OCI-LY1 (cell line): ENCODE data around the gene ASTL.

Experiments
- H2AFZ ChIP-seq: fragments of 200-600 bp; sonication (generic), shearing (Covaris generic); 2 replicates; pipeline ENCODE4 v1.6.0; 2014; ENCODE audit warnings: antibody characterized with exemption, mild to moderate bottlenecking, low read length
- H3F3A ChIP-seq: fragments of 200-600 bp; sonication (generic), shearing (Covaris generic); 2 replicates; pipeline ENCODE4 v1.6.0; 2014; ENCODE audit warnings: mild to moderate bottlenecking, antibody characterized with exemption, low read length, moderate library complexity; ENCODE audit not compliant: insufficient read depth
- H3K27ac ChIP-seq: fragments of 200-600 bp; sonication (generic); 2 replicates; pipeline ENCODE4 v1.5.1; 2014; ENCODE audit warnings: low read length, mixed run types, mild to moderate bottlenecking, low read depth; ENCODE audit not compliant: poor library complexity, severe bottlenecking
- H3K27me3 ChIP-seq: fragments of 200-600 bp; sonication (generic); 2 replicates; pipeline ENCODE4 v1.6.0; 2014; ENCODE audit warnings: antibody characterized with exemption, mild to moderate bottlenecking, low read length, moderate library complexity; ENCODE audit not compliant: insufficient read depth
- H3K36me3 ChIP-seq: fragments of 200-600 bp; sonication (generic); 2 replicates; pipeline ENCODE4 v1.6.1; 2014; ENCODE audit warnings: mild to moderate bottlenecking, antibody characterized with exemption, low read length, moderate library complexity, mixed read lengths; ENCODE audit not compliant: insufficient read depth
- H3K4me1 ChIP-seq: fragments of 200-600 bp; sonication (generic); 2 replicates; pipeline ENCODE4 v1.5.1; 2014; ENCODE audit warnings: mild to moderate bottlenecking, low read length, moderate library complexity; ENCODE audit not compliant: insufficient read depth, severe bottlenecking
- H3K4me2 ChIP-seq: fragments of 200-600 bp; sonication (generic), shearing (Covaris generic); 2 replicates; pipeline ENCODE4 v1.6.1; 2014; ENCODE audit warnings: low read length
- H3K4me3 ChIP-seq: fragments of 200-600 bp; sonication (generic); 2 replicates; pipeline ENCODE4 v1.5.1; 2014; ENCODE audit warnings: low read length, low read depth, mild to moderate bottlenecking, mixed read lengths; ENCODE audit not compliant: poor library complexity, severe bottlenecking
- H3K79me2 ChIP-seq: fragments of 200-600 bp; shearing (Covaris generic); 2 replicates; pipeline ENCODE4 v1.6.1; 2016; ENCODE audit warnings: mixed run types, low read length, mixed read lengths; ENCODE audit not compliant: insufficient read depth
- H3K9ac ChIP-seq: fragments of 200-600 bp; sonication (generic), shearing (Covaris generic); 2 replicates; pipeline ENCODE4 v1.6.1; 2014; ENCODE audit warnings: mild to moderate bottlenecking, low read length, mixed read lengths
- H3K9me2 ChIP-seq: fragments of 200-600 bp; sonication (generic), shearing (Covaris generic); 2 replicates; pipeline ENCODE4 v1.6.1; 2014; ENCODE audit warnings: low read depth, mild to moderate bottlenecking, low read length, mixed read lengths
- H3K9me3 ChIP-seq: fragments of 200-600 bp; shearing (Covaris generic); 2 replicates; pipeline ENCODE4 v1.6.1; 2014; ENCODE audit warnings: low read length, mixed read lengths
- H4K20me1 ChIP-seq: fragments of 200-600 bp; sonication (generic), shearing (Covaris generic); 2 replicates; pipeline ENCODE4 v1.6.0; 2016; ENCODE audit warnings: mild to moderate bottlenecking, low read length; ENCODE audit not compliant: insufficient read depth
- EZH2 ChIP-seq: fragments of 200-600 bp; sonication (generic), shearing (Covaris generic); IDR thresholded peaks from 2 replicates; pipeline ENCODE4 v1.8.0; 2017; ENCODE audit warnings: borderline replicate concordance, mixed run types, mild to moderate bottlenecking, antibody characterized with exemption, low read length, moderate library complexity, mixed read lengths
- TF ChIP-seq, protein P1 (sequence below): fragments of 200-600 bp; sonication (generic), shearing (Covaris generic); IDR thresholded peaks from 2 replicates; pipeline ENCODE4 v1.5.1; 2017; ENCODE audit warnings: mild to moderate bottlenecking, antibody characterized with exemption, low read length, moderate library complexity, mixed read lengths

Gene ASTL

DNA sequence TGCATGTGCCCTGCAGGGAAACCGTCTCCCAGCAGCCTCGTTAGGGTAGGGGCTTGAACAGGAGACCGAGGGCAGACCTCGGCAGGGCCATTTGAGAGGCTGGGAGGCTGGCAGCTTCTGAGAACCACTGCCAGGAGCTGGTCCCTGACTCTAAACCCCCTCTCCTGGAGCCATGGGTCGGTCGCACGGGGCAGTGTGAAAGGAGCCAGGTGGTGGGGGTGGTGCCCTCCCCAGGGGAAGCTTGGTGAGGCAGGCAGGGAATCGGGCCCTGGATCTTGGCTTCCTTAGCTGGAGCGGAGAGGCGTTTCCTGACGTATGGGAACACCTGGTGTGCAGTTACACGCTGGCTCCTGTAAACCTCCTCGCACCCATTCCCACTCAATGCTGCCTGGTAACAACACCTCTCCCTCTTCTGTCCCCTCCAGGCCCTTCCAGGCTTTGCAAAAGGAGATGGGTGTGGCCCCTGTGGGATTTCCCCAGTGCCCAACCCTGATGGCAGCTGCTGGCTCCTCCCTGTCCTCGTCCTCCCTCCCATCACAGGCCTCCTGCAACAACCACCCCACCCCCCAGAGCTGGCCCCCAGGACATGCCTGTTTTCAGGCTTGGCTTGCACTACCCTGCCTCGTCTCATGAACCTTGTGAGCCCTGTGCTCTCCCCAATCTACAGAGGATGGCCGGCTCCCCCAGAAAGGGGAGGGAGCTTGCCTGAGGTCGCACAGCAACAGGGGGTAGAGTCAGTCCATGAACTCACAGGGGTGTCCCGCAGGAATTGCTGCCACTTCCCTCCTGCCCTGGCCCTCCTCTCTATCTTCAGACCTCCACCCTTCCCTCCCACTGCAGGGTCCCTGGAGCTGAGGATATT lies 46.4 kb downstream of the ASTL start:
- Histone ChIP-seq H3F3A (no peaks in the 10 kb centered on the region), H3K4me1 (no peaks in the 10 kb centered on the region), H3K36me3 (no peaks in the 10 kb centered on the region), H3K9ac (no peak overlapping the region), H3K27me3 (peaks cover 17% of the 10 kb centered on the region; the same call in 1 of the 2 replicates), H3K27ac (no peak overlapping the region), H4K20me1 (no peaks in the 10 kb centered on the region), H2AFZ (no peak overlapping the region), H3K9me2 (no peaks in the 10 kb centered on the region), H3K4me2 (no peak overlapping the region), H3K79me2 (no peaks in the 10 kb centered on the region), H3K9me3 (no peaks in the 10 kb centered on the region), H3K4me3 (no peak overlapping the region)
- TF ChIP-seq EZH2, result no peak
- TF ChIP-seq, protein P1, sequence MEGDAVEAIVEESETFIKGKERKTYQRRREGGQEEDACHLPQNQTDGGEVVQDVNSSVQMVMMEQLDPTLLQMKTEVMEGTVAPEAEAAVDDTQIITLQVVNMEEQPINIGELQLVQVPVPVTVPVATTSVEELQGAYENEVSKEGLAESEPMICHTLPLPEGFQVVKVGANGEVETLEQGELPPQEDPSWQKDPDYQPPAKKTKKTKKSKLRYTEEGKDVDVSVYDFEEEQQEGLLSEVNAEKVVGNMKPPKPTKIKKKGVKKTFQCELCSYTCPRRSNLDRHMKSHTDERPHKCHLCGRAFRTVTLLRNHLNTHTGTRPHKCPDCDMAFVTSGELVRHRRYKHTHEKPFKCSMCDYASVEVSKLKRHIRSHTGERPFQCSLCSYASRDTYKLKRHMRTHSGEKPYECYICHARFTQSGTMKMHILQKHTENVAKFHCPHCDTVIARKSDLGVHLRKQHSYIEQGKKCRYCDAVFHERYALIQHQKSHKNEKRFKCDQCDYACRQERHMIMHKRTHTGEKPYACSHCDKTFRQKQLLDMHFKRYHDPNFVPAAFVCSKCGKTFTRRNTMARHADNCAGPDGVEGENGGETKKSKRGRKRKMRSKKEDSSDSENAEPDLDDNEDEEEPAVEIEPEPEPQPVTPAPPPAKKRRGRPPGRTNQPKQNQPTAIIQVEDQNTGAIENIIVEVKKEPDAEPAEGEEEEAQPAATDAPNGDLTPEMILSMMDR, result no peak

DNA sequence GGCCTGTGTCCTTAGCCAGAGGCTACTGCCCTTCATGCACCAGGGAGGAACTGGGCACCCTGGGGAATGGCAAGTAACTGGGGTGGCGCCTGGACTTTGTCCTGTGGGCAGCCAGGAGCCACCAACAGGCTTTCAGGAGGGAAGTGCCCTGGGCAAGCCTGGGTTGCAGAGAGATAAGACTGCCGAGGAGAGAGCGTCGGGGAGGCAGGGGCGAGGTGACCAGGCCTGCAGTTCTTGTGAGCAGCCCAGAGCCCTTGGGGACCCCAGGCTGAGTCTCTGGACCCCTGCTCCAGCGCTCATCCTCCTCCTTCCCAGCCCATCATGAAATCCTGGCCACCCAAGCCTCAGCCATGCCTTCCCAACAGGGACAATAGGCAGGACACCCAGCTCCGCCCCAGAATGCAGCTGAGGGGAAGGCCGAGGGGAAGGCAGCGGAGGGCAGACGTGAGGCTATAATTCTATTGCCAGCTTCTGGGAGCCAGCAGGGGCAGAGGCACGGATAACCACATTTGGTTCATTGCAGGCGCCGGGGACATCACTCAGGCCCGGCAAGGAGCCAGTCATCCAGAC lies 47.1 kb downstream of the ASTL start:
- no peaks in the 10 kb centered on the region for H3F3A ChIP-seq
- H3K4me1 ChIP-seq, result no peaks in the 10 kb centered on the region
- H3K4me2 ChIP-seq, result no peak overlapping the region
- H4K20me1 ChIP-seq, result no peaks in the 10 kb centered on the region
- H2AFZ ChIP-seq, result no peak overlapping the region
- no peaks in the 10 kb centered on the region for H3K9me2 ChIP-seq
- H3K79me2 ChIP-seq, result no peaks in the 10 kb centered on the region
- no peaks in the 10 kb centered on the region for H3K9me3 ChIP-seq
- no peak overlapping the region for H3K9ac ChIP-seq
- no peak overlapping the region for H3K27ac ChIP-seq
- H3K4me3 ChIP-seq, result no peak overlapping the region
- no peak for TF ChIP-seq EZH2
- peaks cover 17% of the 10 kb centered on the region; the same call in 1 of the 2 replicates for H3K27me3 ChIP-seq
- H3K36me3 ChIP-seq, result no peaks in the 10 kb centered on the region

DNA sequence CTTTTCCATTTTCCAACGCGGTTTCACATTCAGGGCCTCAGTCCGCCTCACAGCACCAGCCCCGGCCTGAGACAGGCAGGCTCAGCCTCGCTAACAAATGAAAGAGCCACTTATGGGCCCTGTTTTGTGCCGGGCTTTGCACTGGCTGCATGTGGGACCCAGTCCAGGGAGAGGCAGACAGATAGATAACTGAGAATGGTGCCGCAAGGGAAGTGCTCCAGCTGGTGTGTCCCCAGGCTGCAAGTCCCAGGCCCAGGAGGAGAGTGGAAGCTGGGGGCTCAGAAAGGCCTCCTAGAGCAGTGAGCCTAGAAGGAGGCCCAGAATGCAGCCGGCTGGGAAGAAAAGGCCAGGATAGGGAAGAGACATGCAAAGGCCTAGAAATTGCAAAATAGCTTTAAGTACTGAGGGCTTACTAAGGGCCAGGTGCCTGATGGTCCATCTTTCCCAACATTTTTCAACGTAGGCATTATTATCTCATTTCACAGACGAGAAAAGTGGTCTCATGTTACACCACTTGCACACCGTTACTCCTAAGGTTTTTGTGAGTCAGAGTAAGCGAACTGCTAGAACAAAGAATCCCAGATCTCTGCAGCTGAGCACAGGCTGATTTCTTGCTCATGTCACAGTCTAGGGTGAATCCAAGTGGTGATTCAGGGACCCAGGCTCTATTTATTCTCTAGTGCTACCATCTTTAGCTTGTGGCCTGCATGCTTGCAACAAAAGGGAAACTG lies 47.9 kb downstream of the ASTL start:
- Histone ChIP-seq H2AFZ (no peak overlapping the region), H3K4me1 (no peaks in the 10 kb centered on the region), H3K79me2 (no peaks in the 10 kb centered on the region), H3F3A (no peaks in the 10 kb centered on the region), H4K20me1 (no peaks in the 10 kb centered on the region), H3K9me3 (no peaks in the 10 kb centered on the region), H3K9ac (no peak overlapping the region), H3K27me3 (peaks cover 17% of the 10 kb centered on the region; the same call in 1 of the 2 replicates), H3K4me2 (no peak overlapping the region), H3K36me3 (no peaks in the 10 kb centered on the region), H3K27ac (no peak overlapping the region), H3K4me3 (no peak overlapping the region), H3K9me2 (no peaks in the 10 kb centered on the region)
- no peak for TF ChIP-seq EZH2
- TF ChIP-seq, protein P1, result no peak
